H1 (cell line): ENCODE data around the gene PDXP. TPM values are rescaled to one million over a fixed set of nuclear protein-coding genes. Genes with fewer than 3 reads are reported as not detected.

ENCODE experiments used
- CTCF ChIA-PET: fragments of 300-600 bp; sonication (Branson Sonifier 250); formaldehyde crosslinking; loops from one replicate; lab custom pipeline; 2021; ENCODE audit not compliant: partially characterized antibody; lab: Charles Lee
- POLR2A ChIA-PET: fragments of 300-600 bp; sonication (Branson Sonifier 250); formaldehyde crosslinking; loops from one replicate; lab custom pipeline; 2021; ENCODE audit warnings: inconsistent platforms; ENCODE audit not compliant: partially characterized antibody; lab: Charles Lee
- DNase-seq, 2 experiments: peaks; one replicate each; pipeline versions ENCODE4 v3.0.0 to v3.0.0-alpha.2; 2010 to 2022; ENCODE audit warnings: low spot score in 2 of 2, low read depth in 1 of 2, mixed read lengths in 1 of 2
- FAIRE-seq: peaks from 2 replicates; lab custom pipeline; 2011; peaks lifted over from hg19 to GRCh38; lab: Jason Lieb, UNC
- H2AFZ ChIP-seq: 2 replicates; pipeline ENCODE4 v1.8.1; 2012; ENCODE audit warnings: low read length, inconsistent platforms
- H2AK5ac ChIP-seq: 2 replicates; pipeline ENCODE4 v1.6.1; 2013; ENCODE audit warnings: low read depth, low read length
- H2BK120ac ChIP-seq: replicated peaks from 2 replicates; pipeline ENCODE3; 2013; ENCODE audit warnings: low read depth, low read length, inconsistent platforms
- H2BK12ac ChIP-seq: 2 replicates; pipeline ENCODE4 v1.6.1; 2013; ENCODE audit warnings: low read depth, low read length
- H2BK15ac ChIP-seq: 2 replicates; pipeline ENCODE4 v1.6.1; 2013; ENCODE audit warnings: low read length
- H2BK20ac ChIP-seq: 2 replicates; pipeline ENCODE4 v1.6.1; 2013; ENCODE audit warnings: low read length
- H2BK5ac ChIP-seq: 2 replicates; pipeline ENCODE4 v1.6.1; 2013; ENCODE audit warnings: low read depth, low read length
- H3K14ac ChIP-seq: 2 replicates; pipeline ENCODE4 v1.6.1; 2013; ENCODE audit warnings: inconsistent platforms; ENCODE audit not compliant: insufficient read length
- H3K18ac ChIP-seq: 2 replicates; pipeline ENCODE4 v1.6.1; 2013; ENCODE audit warnings: low read length; ENCODE audit errors: extremely low read depth
- H3K23ac ChIP-seq: 2 replicates; pipeline ENCODE4 v1.6.1; 2013; ENCODE audit warnings: inconsistent platforms; ENCODE audit not compliant: insufficient read length
- H3K23me2 ChIP-seq: 2 replicates; pipeline ENCODE4 v1.6.1; 2013; ENCODE audit warnings: low read depth, low read length
- H3K27ac ChIP-seq: 2 replicates; pipeline ENCODE4 v1.6.1; 2011; ENCODE audit warnings: low read depth, low read length, inconsistent platforms
- H3K27me3 ChIP-seq, 4 experiments: replicated peaks in 1 of 4; 1 replicate in 1 of 4; 2 replicates in 3 of 4; pipeline versions ENCODE4 v1.6.1 to v1.8.1; 2011 to 2013; ENCODE audit warnings: low read length in 3 of 4, mild to moderate bottlenecking in 3 of 4, inconsistent platforms in 2 of 4, mixed read lengths in 2 of 4, moderate library complexity in 1 of 4; ENCODE audit not compliant: control insufficient read depth in 3 of 4, insufficient read depth in 3 of 4; ENCODE audit errors: extremely low read depth in 1 of 4
- H3K36me3 ChIP-seq, 4 experiments: 2 replicates each; pipeline versions ENCODE4 v1.6.1 to v1.8.1; 2011 to 2013; ENCODE audit warnings: mild to moderate bottlenecking in 4 of 4, low read length in 3 of 4, moderate library complexity in 2 of 4, control low read depth in 1 of 4, inconsistent platforms in 1 of 4; ENCODE audit not compliant: insufficient read depth in 4 of 4, control insufficient read depth in 2 of 4
- H3K4ac ChIP-seq: replicated peaks from 2 replicates; pipeline ENCODE3; 2013; ENCODE audit warnings: low read length, low read depth, mixed read lengths, inconsistent platforms; ENCODE audit not compliant: insufficient read length
- H3K4me1 ChIP-seq, 4 experiments: replicated peaks in 1 of 4; 1 replicate in 1 of 4; 2 replicates in 3 of 4; pipeline versions ENCODE4 v1.6.1 to v1.8.1; 2011 to 2013; ENCODE audit warnings: low read length in 3 of 4, inconsistent platforms in 2 of 4, mixed read lengths in 1 of 4; ENCODE audit not compliant: insufficient read depth in 4 of 4, control insufficient read depth in 3 of 4
- H3K4me2 ChIP-seq, 2 experiments: 2 replicates each; pipeline versions ENCODE4 v1.6.1 to v1.8.1; 2011 to 2013; ENCODE audit warnings: low read depth in 2 of 2, low read length in 2 of 2, control low read depth in 1 of 2, inconsistent platforms in 1 of 2, mild to moderate bottlenecking in 1 of 2; ENCODE audit not compliant: insufficient read depth in 1 of 2
- H3K4me3 ChIP-seq, 4 experiments: fragments of 200-600, 300-600 bp in 1 of 4; sonication (generic), shearing (Covaris generic), sonication (Bioruptor Twin) in 1 of 4; 2 replicates each; pipeline versions ENCODE4 v1.5.1 to v1.8.1; 2011 to 2016; ENCODE audit warnings: low read length in 4 of 4, low read depth in 3 of 4, control low read depth in 2 of 4, inconsistent platforms in 2 of 4, mild to moderate bottlenecking in 2 of 4, mixed read lengths in 1 of 4, moderate library complexity in 1 of 4; ENCODE audit not compliant: insufficient read depth in 2 of 4; ENCODE audit errors: extremely low read depth in 1 of 4
- H3K56ac ChIP-seq: replicated peaks from 2 replicates; pipeline ENCODE3; 2013; ENCODE audit warnings: low read depth, mild to moderate bottlenecking, mixed read lengths, low read length, inconsistent platforms; ENCODE audit not compliant: insufficient read length
- H3K79me1 ChIP-seq: 2 replicates; pipeline ENCODE4 v1.6.1; 2013; ENCODE audit warnings: low read depth, low read length, control low read depth
- H3K79me2 ChIP-seq, 2 experiments: 2 replicates each; pipeline versions ENCODE4 v1.6.1 to v1.8.1; 2012 to 2013; ENCODE audit warnings: low read length in 2 of 2, mild to moderate bottlenecking in 2 of 2, inconsistent platforms in 1 of 2; ENCODE audit not compliant: insufficient read depth in 2 of 2, control insufficient read depth in 1 of 2
- H3K9ac ChIP-seq, 4 experiments: replicated peaks in 1 of 4; 1 replicate in 1 of 4; 2 replicates in 3 of 4; pipeline versions ENCODE4 v1.6.1 to v1.8.1; 2011 to 2013; ENCODE audit warnings: low read depth in 3 of 4, low read length in 3 of 4, control low read depth in 2 of 4, mild to moderate bottlenecking in 2 of 4, moderate library complexity in 2 of 4, inconsistent platforms in 1 of 4; ENCODE audit errors: extremely low read depth in 1 of 4
- H3K9me3 ChIP-seq, 2 experiments: 2 replicates each; pipeline versions ENCODE4 v1.6.1 to v1.8.1; 2012 to 2013; ENCODE audit warnings: mild to moderate bottlenecking in 2 of 2, moderate library complexity in 2 of 2, control low read depth in 1 of 2, inconsistent platforms in 1 of 2, low read depth in 1 of 2, low read length in 1 of 2, mixed read lengths in 1 of 2; ENCODE audit not compliant: insufficient read depth in 2 of 2
- H4K20me1 ChIP-seq, 2 experiments: replicated peaks in 1 of 2; 2 replicates each; pipeline versions ENCODE3 to v1.8.1; 2011 to 2013; ENCODE audit warnings: inconsistent platforms in 2 of 2, low read length in 2 of 2, mild to moderate bottlenecking in 1 of 2; ENCODE audit not compliant: insufficient read depth in 2 of 2, control insufficient read depth in 1 of 2
- H4K5ac ChIP-seq: 2 replicates; pipeline ENCODE4 v1.6.1; 2013; ENCODE audit warnings: low read length, low read depth, mixed read lengths, inconsistent platforms; ENCODE audit not compliant: insufficient read length
- H4K8ac ChIP-seq: 2 replicates; pipeline ENCODE4 v1.8.0; 2013; ENCODE audit warnings: mild to moderate bottlenecking, moderate library complexity, low read length, inconsistent platforms; ENCODE audit not compliant: insufficient read depth; ENCODE audit errors: extremely low read depth
- H4K91ac ChIP-seq: replicated peaks from 2 replicates; pipeline ENCODE3; 2013; ENCODE audit warnings: low read length, mixed read lengths, inconsistent platforms; ENCODE audit not compliant: insufficient read length
- EGR1 ChIP-seq: IDR thresholded peaks from 2 replicates; pipeline ENCODE4 v1.6.1; 2011; ENCODE audit warnings: low read depth, low read length, borderline replicate concordance
- HDAC2 ChIP-seq, 2 experiments: fragments of 300-600 bp in 1 of 2; sonication (generic) in 1 of 2; IDR thresholded peaks; 2 replicates each; pipeline ENCODE4 v1.6.1; 2011 to 2012; ENCODE audit warnings: low read depth in 2 of 2, low read length in 2 of 2, mild to moderate bottlenecking in 2 of 2, moderate library complexity in 2 of 2, borderline replicate concordance in 1 of 2, inconsistent platforms in 1 of 2
- RAD21 ChIP-seq, 2 experiments: IDR thresholded peaks in 1 of 2; conservative IDR thresholded peaks in 1 of 2; 2 replicates each; pipeline ENCODE4 v1.6.1; 2011; ENCODE audit warnings: low read depth in 2 of 2, low read length in 2 of 2, improper control_type of control experiment in 1 of 2, inconsistent platforms in 1 of 2, mild to moderate bottlenecking in 1 of 2, moderate library complexity in 1 of 2
- RBBP5 ChIP-seq: IDR thresholded peaks from 2 replicates; pipeline ENCODE4 v1.7.1; 2012; ENCODE audit warnings: low read depth, mild to moderate bottlenecking, inconsistent platforms, low read length, moderate library complexity, borderline replicate concordance
- SIN3A ChIP-seq, 2 experiments: IDR thresholded peaks in 1 of 2; conservative IDR thresholded peaks in 1 of 2; 2 replicates each; pipeline ENCODE4 v1.6.1; 2011 to 2012; ENCODE audit warnings: low read length in 2 of 2, improper control_type of control experiment in 1 of 2, low read depth in 1 of 2, mild to moderate bottlenecking in 1 of 2
- TCF12 ChIP-seq: IDR thresholded peaks from 2 replicates; pipeline ENCODE4 v1.6.1; 2011; ENCODE audit warnings: low read depth, mild to moderate bottlenecking, low read length
- WGBS, 2 experiments: shearing (Covaris generic) in 1 of 2; methylation state at CpG; one replicate each; pipeline versions ENCODE4 v1.1.6 to v1.1.7; 2013 to 2015; ENCODE audit warnings: low lambda C conversion rate in 2 of 2, mixed read lengths in 2 of 2, inconsistent platforms in 1 of 2, low coverage in 1 of 2, missing lambda C conversion rate in 1 of 2; ENCODE audit not compliant: insufficient replicate concordance in 2 of 2, insufficient coverage in 1 of 2, insufficient read length in 1 of 2; ENCODE audit errors: extremely low coverage in 1 of 2, missing lambda C conversion rate in 1 of 2; 5-methylcytosine and 5-hydroxymethylcytosine counted together
- polyA plus RNA-seq, 7 experiments: library from polyadenylated mRNA; depleted of rRNA in 3 of 7; stranded (reverse) in 5 of 7; unstranded in 2 of 7; fragments of >200 nt in 5 of 7; fragments of 200-250 nt in 2 of 7; gene quantifications; 1 replicate in 5 of 7; 2 replicates in 1 of 7; 4 replicates in 1 of 7; pipeline versions ENCODE4 v1.2.1 to v1.2.3, GENCODE V29; 2011 to 2013; ENCODE audit warnings: missing spikeins in 2 of 7, mixed read lengths in 2 of 7
- total RNA-seq: library from RNA; stranded (reverse); fragmentation: NEBNext Ultra II Directional; extraction: Animal tissue kit (Norgen Biotek cat#: 25700); gene quantifications from 2 replicates; pipeline ENCODE4 v1.2.1, GENCODE V29; 2021

PDXP gene
- total and polyA plus RNA-seq, 2 of the 8 experiments (the other 6 are each of a cell fraction or from before 2014, with no cell fraction given): 36.6 to 67.7 TPM

GRCh38 chr22:37711490-37711889 is 53.0 kb downstream of the PDXP start:
- Histone ChIP-seq H3K4me1 (peaks cover 0 to 5% (median 0%) of the 10 kb centered on the region in 4 experiments; a peak in 1 of 7 replicates), H3K4ac (no peak overlapping the region), H2BK120ac (no peak overlapping the region), H3K23ac (no peak overlapping the region), H2AK5ac (no peak overlapping the region), H2BK15ac (no peak overlapping the region), H3K36me3 (peaks cover 7 to 34% (median 19%) of the 10 kb centered on the region in 4 experiments; a peak in 6 of 8 replicates), H3K79me1 (no peaks in the 10 kb centered on the region), H3K18ac (no peak overlapping the region), H3K23me2 (no peaks in the 10 kb centered on the region), H4K91ac (no peak overlapping the region), H4K8ac (no peak overlapping the region), H3K79me2 (no peaks in the 10 kb centered on the region), H4K5ac (no peak overlapping the region), H2AFZ (no peak overlapping the region), H3K4me2 (no peak overlapping the region), H3K9me3 (no peaks in the 10 kb centered on the region; a peak in 1 of 4 replicates), H3K56ac (no peak overlapping the region)
- no peak for FAIRE-seq
- POLR2A ChIA-PET: interaction anchor here (1.0 to 5.3 kb wide), 2 partner anchors 13 to 25 kb away, joined by 4 to 30 read pairs; partner anchors contain the start of gene TRIOBP
- WGBS, 2 experiments: 94% methylated on average over 8 of the region's 10 CpGs; no CpG with 5 or more reads in 1 of the 2 experiments
- no peak for TF ChIP-seq EGR1
- TF ChIP-seq HDAC2 (IDR thresholded peaks at IDR 0.05; ENCODE audit: borderline replicate concordance in 1 of 2, low read depth in 2 of 2, low read length in 2 of 2): no peak
- TF ChIP-seq SIN3A (conservative IDR thresholded peaks at IDR 0.05 in 1 of 2, IDR thresholded peaks at IDR 0.05 in 1 of 2; ENCODE audit: low read depth in 1 of 2, low read length in 2 of 2): no peak
- no peak for TF ChIP-seq RAD21 (IDR thresholded peaks at IDR 0.05 in 1 of 2, conservative IDR thresholded peaks at IDR 0.05 in 1 of 2; ENCODE audit: low read depth in 2 of 2, low read length in 2 of 2)
- TF ChIP-seq RBBP5: no peak
- TF ChIP-seq TCF12: no peak
- TF ChIP-seq, all 59 proteins: peak for 0
- CTCF ChIA-PET: interaction anchor here (1.2 to 2.1 kb wide), 3 partner anchors 15 to 25 kb away, joined by 3 to 8 read pairs (median 3); partner anchors contain the start of genes NOL12 and TRIOBP
- H2BK12ac ChIP-seq: no peak overlapping the region
- no peak overlapping the region for H2BK5ac ChIP-seq
- H3K9ac ChIP-seq: no peak overlapping the region
- H3K4me3 ChIP-seq: no peak overlapping the region
- H3K27me3 ChIP-seq: no peaks in the 10 kb centered on the region
- H3K14ac ChIP-seq: no peak overlapping the region
- no peak overlapping the region for H3K27ac ChIP-seq
- no peak overlapping the region for H2BK20ac ChIP-seq
- peaks cover 4 to 6% of the 10 kb centered on the region in 2 experiments for H4K20me1 ChIP-seq
- DNase-seq: no peak
